ENCODE data around the gene FGD1. TPM values are rescaled to one million over a fixed set of nuclear protein-coding genes. Genes with fewer than 3 reads are reported as not detected.
A peak's percentile ranks its signal among the peaks of the same experiment; 100 is the strongest.

FGD1 gene
- total and polyA plus RNA-seq, 2 donors (not counting 3 experiments of a cell fraction or from before 2014, with no cell fraction given) = 6.3 to 19.6 TPM

DNA sequence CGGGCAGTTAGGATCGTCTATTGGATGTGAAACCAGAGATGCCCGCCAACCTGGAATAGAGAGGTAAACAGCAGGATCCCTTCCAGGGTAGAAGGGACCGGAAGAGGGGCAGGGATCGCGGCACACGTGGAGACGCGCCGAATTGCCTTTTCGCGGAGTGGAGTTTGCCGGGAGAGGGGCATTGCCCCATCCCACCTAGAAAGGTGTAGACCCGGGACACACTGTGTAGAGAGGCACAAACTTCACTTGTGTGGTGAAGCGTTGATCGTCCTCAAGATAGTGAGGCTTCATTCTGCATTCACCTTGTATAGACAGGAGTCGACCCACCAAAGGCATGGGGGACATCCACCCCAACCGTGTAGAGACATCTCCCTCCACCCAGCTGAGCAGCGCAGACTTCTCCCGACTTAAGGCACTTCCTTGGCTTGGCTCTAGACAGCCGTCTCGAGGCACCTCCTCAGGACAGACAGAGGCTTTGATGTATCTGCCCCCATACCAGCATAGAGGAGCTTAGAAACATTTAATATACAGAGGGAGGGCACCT lies 34.4 kb upstream of the FGD1 start:
- H3K9ac ChIP-seq (replicated peaks; ENCODE audit: extremely low read depth, insufficient read depth, low read length) = peak overlapping the region; percentile 84
- peak overlapping the region; percentile 70 for H3K4me2 ChIP-seq (ENCODE audit: insufficient read depth, low read length)
- peak overlapping the region; percentile 64 for H3K27ac ChIP-seq (ENCODE audit: insufficient read depth, low read depth, low read length)
- H4K20me1 ChIP-seq (replicated peaks; ENCODE audit: control insufficient read depth, extremely low read depth, insufficient read depth, low read length) = no peaks in the 10 kb centered on the region
- intact Hi-C loops (cut with micrococcal nuclease) = loop anchor here (1.0 kb wide), 2 partner anchors 90 to 277 kb away; partner anchors contain the start of genes MAGED2 and TSR2
- FAIRE-seq (no peak), DNase-seq (ENCODE audit: low read depth, low spot score) (no peak)
- no peak for TF ChIP-seq FOS (IDR thresholded peaks at IDR 0.05; ENCODE audit: borderline replicate concordance, insufficient read depth, low read length)
- TF ChIP-seq, protein P1, sequence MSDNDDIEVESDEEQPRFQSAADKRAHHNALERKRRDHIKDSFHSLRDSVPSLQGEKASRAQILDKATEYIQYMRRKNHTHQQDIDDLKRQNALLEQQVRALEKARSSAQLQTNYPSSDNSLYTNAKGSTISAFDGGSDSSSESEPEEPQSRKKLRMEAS (IDR thresholded peaks at IDR 0.05; ENCODE audit: insufficient read depth, insufficient read length) = peak; percentile 22
- ChIA-PET POLR2A (interaction anchor here (0.8 kb wide), 1 partner anchor 90 kb away, joined by 3 read pairs; the partner anchor contains the start of gene TSR2), CTCF (interaction anchor here (0.7 kb wide), 1 partner anchor 48 kb away, joined by 3 read pairs; no protein-coding TSS in a partner anchor)
- H3K4me1 ChIP-seq (ENCODE audit: control insufficient read depth, extremely low read depth, insufficient read depth, low read length) = peaks cover 10% of the 10 kb centered on the region
- dilution Hi-C loops (cut with MboI; ENCODE audit: extremely low pct_ligation_motif_present, low sequenced_read_pairs) = no loop called here
- H3K36me3 ChIP-seq (ENCODE audit: control insufficient read depth in 2 of 2, extremely low read depth in 1 of 2, insufficient read depth in 2 of 2, low read length in 2 of 2) = no peaks in the 10 kb centered on the region
- peak overlapping the region; percentile 17 to 86 (median 69) for H3K4me3 ChIP-seq (replicated peaks in 1 of 3; ENCODE audit: insufficient read depth in 1 of 3, low read depth in 1 of 3, low read length in 3 of 3)
- H3K27me3 ChIP-seq (ENCODE audit: control insufficient read depth in 2 of 2, insufficient read depth in 2 of 2, low read length in 2 of 2) = no peaks in the 10 kb centered on the region
- H3K9me1 ChIP-seq (replicated peaks; ENCODE audit: control insufficient read depth, extremely low read depth, insufficient read depth, low read length) = no peaks in the 10 kb centered on the region
- TSS peak; percentile 79 for BruUV-seq (replicated peaks)
- peaks cover 42% of the 10 kb centered on the region for H3K79me2 ChIP-seq (ENCODE audit: control insufficient read depth, insufficient read depth, low read length)
- H3K9me3 ChIP-seq (replicated peaks; ENCODE audit: control insufficient read depth, insufficient read depth, low read length) = peaks cover 2% of the 10 kb centered on the region
- peak overlapping the region; percentile 45 for H2AFZ ChIP-seq (ENCODE audit: low read depth, low read length)

DNA sequence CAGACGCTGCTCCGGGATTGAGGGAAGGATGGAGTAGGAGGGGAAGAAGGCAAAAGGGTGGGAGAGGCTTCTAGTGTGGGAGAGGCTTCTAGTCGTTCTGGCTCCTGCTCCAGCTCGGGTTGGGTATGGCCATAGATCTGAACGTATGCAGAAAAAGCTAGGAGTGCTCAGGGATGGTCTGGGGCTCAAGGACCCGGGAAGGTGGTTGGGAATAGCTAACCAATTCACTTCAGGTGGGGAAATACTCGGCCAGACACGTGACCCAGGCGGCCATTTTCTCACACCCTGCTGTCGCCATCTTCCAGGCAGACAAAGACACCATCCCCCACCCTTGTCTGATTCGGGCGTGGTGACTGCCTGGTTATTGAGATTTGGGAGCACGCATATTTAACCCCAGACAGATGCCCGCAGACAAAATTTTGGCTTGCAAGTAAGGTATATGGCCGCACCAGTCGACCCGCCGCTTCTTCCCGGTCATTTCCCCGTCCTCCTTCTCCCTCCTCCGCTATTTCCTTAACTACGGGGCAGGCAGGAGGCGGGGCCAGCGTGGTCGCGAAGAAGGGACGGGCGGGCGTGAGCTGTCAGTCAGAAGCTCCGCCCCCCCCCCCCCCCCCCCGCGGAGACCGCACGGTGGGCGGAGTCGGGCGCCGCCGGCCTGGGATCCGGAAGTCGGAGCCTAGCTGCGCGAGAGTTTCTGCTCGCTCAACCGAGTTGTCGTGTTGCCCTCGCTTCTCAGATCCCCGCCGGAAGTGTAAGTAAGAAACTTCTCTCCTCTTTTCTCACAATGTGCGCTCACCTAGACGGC lies 33.7 kb upstream of the FGD1 start, which contains the start of gene GNL3L:
GNL3L (plus strand) TSS at position 668 of the 805 bp plus-strand sequence. CDS start 2,348 bp downstream, outside the sequence.
- Histone ChIP-seq H3K9me3 (replicated peaks; ENCODE audit: control insufficient read depth, insufficient read depth, low read length) (peaks cover 2% of the 10 kb centered on the region), H3K4me1 (ENCODE audit: control insufficient read depth, extremely low read depth, insufficient read depth, low read length) (peaks cover 10% of the 10 kb centered on the region), H3K27me3 (ENCODE audit: control insufficient read depth in 2 of 2, insufficient read depth in 2 of 2, low read length in 2 of 2) (no peaks in the 10 kb centered on the region), H3K4me2 (ENCODE audit: insufficient read depth, low read length) (peak within 1 kb of the TSS; percentile 70), H4K20me1 (replicated peaks; ENCODE audit: control insufficient read depth, extremely low read depth, insufficient read depth, low read length) (no peaks in the 10 kb centered on the region), H3K4me3 (replicated peaks in 1 of 3; ENCODE audit: insufficient read depth in 1 of 3, low read depth in 1 of 3, low read length in 3 of 3) (peak within 1 kb of the TSS; percentile 17 to 86 (median 69)), H2AFZ (ENCODE audit: low read depth, low read length) (peak within 1 kb of the TSS; percentile 64), H3K9me1 (replicated peaks; ENCODE audit: control insufficient read depth, extremely low read depth, insufficient read depth, low read length) (no peaks in the 10 kb centered on the region), H3K79me2 (ENCODE audit: control insufficient read depth, insufficient read depth, low read length) (peaks cover 40% of the 10 kb centered on the region), H3K27ac (ENCODE audit: insufficient read depth, low read depth, low read length) (peak within 1 kb of the TSS; percentile 73), H3K36me3 (ENCODE audit: control insufficient read depth in 2 of 2, extremely low read depth in 1 of 2, insufficient read depth in 2 of 2, low read length in 2 of 2) (no peaks in the 10 kb centered on the region), H3K9ac (replicated peaks; ENCODE audit: extremely low read depth, insufficient read depth, low read length) (peak within 1 kb of the TSS; percentile 84)
- intact Hi-C loops (cut with micrococcal nuclease) (loop anchor here (1.0 kb wide), 4 partner anchors 20 to 278 kb away; partner anchors contain the start of genes MAGED2 and TSR2), dilution Hi-C loops (cut with MboI; ENCODE audit: extremely low pct_ligation_motif_present, low sequenced_read_pairs) (no loop called here)
- FAIRE-seq = peak; percentile 92
- DNase-seq (ENCODE audit: low read depth, low spot score) = peak; percentile 78
- ChIA-PET POLR2A (interaction anchor here (0.6 to 0.8 kb wide), 2 partner anchors 90 to 613 kb away, joined by 3 read pairs; partner anchors contain the start of gene TSR2), CTCF (interaction anchor here (0.7 kb wide), 1 partner anchor 48 kb away, joined by 3 read pairs; no protein-coding TSS in a partner anchor)
- TF ChIP-seq, protein P1 (IDR thresholded peaks at IDR 0.05; ENCODE audit: insufficient read depth, insufficient read length) = peak; percentile 41
- TF ChIP-seq, protein P2, sequence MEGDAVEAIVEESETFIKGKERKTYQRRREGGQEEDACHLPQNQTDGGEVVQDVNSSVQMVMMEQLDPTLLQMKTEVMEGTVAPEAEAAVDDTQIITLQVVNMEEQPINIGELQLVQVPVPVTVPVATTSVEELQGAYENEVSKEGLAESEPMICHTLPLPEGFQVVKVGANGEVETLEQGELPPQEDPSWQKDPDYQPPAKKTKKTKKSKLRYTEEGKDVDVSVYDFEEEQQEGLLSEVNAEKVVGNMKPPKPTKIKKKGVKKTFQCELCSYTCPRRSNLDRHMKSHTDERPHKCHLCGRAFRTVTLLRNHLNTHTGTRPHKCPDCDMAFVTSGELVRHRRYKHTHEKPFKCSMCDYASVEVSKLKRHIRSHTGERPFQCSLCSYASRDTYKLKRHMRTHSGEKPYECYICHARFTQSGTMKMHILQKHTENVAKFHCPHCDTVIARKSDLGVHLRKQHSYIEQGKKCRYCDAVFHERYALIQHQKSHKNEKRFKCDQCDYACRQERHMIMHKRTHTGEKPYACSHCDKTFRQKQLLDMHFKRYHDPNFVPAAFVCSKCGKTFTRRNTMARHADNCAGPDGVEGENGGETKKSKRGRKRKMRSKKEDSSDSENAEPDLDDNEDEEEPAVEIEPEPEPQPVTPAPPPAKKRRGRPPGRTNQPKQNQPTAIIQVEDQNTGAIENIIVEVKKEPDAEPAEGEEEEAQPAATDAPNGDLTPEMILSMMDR (IDR thresholded peaks at IDR 0.05; ENCODE audit: extremely low read depth in 1 of 2, insufficient read depth in 1 of 2, low read depth in 1 of 2, low read length in 2 of 2) = no peak
- TF ChIP-seq FOS (IDR thresholded peaks at IDR 0.05; ENCODE audit: borderline replicate concordance, insufficient read depth, low read length) (no peak), MYC (IDR thresholded peaks at IDR 0.05; ENCODE audit: low read depth, low read length) (peak; percentile 46), EZH2 (IDR thresholded peaks at IDR 0.05; ENCODE audit: borderline replicate concordance, low read depth, low read length, severe bottlenecking) (no peak), POLR2A (IDR thresholded peaks at IDR 0.05; ENCODE audit: low read depth, low read length) (peak; percentile 79)
- TSS peak; percentile 97 for BruUV-seq (replicated peaks)

Data from endothelial cell of umbilical vein (primary cell).